Measurements from ENCODE around the gene ERI3. TPM values are rescaled to one million over a fixed set of nuclear protein-coding genes. Genes with fewer than 3 reads are reported as not detected.

Gene ERI3
- total RNA-seq, 1 experiment from 2014 or later = 74.2 TPM

DNA sequence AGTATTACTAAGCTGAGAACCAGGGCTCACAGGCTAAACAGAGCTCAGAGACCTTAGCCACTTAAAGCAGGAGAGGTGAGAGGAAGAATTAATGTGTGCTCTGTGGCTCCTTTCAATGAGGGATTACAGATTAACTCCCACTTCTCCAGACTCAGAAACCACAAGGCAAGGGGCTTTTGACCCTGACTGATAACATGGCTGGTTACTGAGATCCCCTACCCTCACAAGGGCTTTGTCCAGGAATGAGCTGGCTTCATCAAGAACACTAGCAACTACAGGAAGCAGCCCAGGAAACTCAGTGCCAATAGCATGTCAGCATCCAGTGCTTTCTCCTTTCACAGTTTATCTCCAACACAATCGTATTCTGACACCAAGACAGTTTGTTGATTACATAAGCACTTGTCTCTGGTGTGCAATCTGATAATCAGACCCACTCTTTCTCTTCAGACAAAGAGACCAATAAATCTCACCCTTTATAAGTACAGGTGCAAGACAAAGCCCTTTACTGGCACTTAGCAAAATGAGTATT, 38.8 kb downstream of the ERI3 start:
- peaks cover 6 to 23% of the 10 kb centered on the region in 2 experiments for H3K36me3 ChIP-seq (ENCODE audit: control insufficient read depth in 1 of 2, insufficient read depth in 2 of 2, low read length in 2 of 2)
- intact Hi-C loops (cut with micrococcal nuclease) = no loop called here
- no peak overlapping the region for H3K27ac ChIP-seq (ENCODE audit: low read depth, low read length)
- DNase-seq (ENCODE audit: low read depth, low spot score) (no peak), ATAC-seq (no peak)
- H3K9ac ChIP-seq (ENCODE audit: low read length) = no peak overlapping the region
- TF ChIP-seq EGR1 (IDR thresholded peaks at IDR 0.05; ENCODE audit: low read depth) (no peak), POLR2A (IDR thresholded peaks at IDR 0.05; ENCODE audit: borderline replicate concordance, extremely low read depth, insufficient read depth, insufficient read length) (no peak), YY1 (IDR thresholded peaks at IDR 0.05; ENCODE audit: extremely low read depth, insufficient replicate concordance, low read depth, low read length) (no peak), RAD21 (IDR thresholded peaks at IDR 0.05; ENCODE audit: low read depth) (no peak)
- TF ChIP-seq, protein P1, sequence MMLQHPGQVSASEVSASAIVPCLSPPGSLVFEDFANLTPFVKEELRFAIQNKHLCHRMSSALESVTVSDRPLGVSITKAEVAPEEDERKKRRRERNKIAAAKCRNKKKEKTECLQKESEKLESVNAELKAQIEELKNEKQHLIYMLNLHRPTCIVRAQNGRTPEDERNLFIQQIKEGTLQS (IDR thresholded peaks at IDR 0.05) = no peak
- TF ChIP-seq, protein P2, sequence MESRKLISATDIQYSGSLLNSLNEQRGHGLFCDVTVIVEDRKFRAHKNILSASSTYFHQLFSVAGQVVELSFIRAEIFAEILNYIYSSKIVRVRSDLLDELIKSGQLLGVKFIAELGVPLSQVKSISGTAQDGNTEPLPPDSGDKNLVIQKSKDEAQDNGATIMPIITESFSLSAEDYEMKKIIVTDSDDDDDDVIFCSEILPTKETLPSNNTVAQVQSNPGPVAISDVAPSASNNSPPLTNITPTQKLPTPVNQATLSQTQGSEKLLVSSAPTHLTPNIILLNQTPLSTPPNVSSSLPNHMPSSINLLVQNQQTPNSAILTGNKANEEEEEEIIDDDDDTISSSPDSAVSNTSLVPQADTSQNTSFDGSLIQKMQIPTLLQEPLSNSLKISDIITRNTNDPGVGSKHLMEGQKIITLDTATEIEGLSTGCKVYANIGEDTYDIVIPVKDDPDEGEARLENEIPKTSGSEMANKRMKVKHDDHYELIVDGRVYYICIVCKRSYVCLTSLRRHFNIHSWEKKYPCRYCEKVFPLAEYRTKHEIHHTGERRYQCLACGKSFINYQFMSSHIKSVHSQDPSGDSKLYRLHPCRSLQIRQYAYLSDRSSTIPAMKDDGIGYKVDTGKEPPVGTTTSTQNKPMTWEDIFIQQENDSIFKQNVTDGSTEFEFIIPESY (IDR thresholded peaks at IDR 0.05; ENCODE audit: extremely low read depth, insufficient replicate concordance, low read length) = no peak
- no peaks in the 10 kb centered on the region for H3K79me2 ChIP-seq (ENCODE audit: insufficient read depth, low read length)
- no peaks in the 10 kb centered on the region; a peak in 1 of 4 replicates for H3K4me1 ChIP-seq (ENCODE audit: control insufficient read depth in 1 of 2, insufficient read depth in 2 of 2, low read length in 2 of 2)
- no peaks in the 10 kb centered on the region for H3K9me2 ChIP-seq (ENCODE audit: insufficient read depth)
- no peaks in the 10 kb centered on the region for H4K20me1 ChIP-seq (ENCODE audit: insufficient read depth)
- RAD21 ChIA-PET (ENCODE audit: low non-redundant PET in 1 of 2, low total read pairs in 2 of 2, uncharacterized antibody in 2 of 2, unreplicated experiment in 2 of 2) = no interaction called here
- H3K9me3 ChIP-seq (ENCODE audit: control insufficient read depth in 1 of 2, insufficient read depth in 1 of 2, low read depth in 1 of 2, low read length in 2 of 2) = no peaks in the 10 kb centered on the region
- POLR2A ChIA-PET = no interaction called here
- no peak overlapping the region for H3K4me2 ChIP-seq (ENCODE audit: low read length)
- no peak overlapping the region for H3K4me3 ChIP-seq (replicated peaks in 1 of 2; ENCODE audit: low read depth in 1 of 2, low read length in 2 of 2)
- CTCF ChIA-PET = no interaction called here
- no peak overlapping the region for H2AFZ ChIP-seq (ENCODE audit: low read depth, low read length, poor library complexity, severe bottlenecking)
- BruUV-seq (replicated peaks) = no TSS peak
- no peaks in the 10 kb centered on the region for H3K27me3 ChIP-seq (ENCODE audit: insufficient read depth, low read length)

DNA sequence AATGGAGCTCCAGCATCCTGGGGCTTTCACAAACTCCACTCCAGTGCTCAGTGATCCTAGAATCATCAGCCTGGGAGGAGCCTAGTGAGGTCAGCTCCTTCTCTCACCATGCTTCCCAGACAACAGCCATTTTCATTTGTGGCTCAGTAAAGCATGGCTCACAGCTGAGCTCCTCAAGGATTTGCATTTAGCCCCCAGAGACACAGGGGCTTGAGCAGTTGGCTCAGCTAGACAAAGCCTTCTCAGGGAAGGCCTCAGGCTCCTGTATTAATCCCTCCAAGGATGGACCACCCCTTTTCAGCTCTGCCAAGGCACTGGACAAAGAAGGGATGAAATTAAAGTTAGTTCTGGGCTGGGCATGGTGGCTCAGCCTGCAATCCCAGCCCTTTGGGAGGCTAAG, 39.5 kb downstream of the ERI3 start:
- ChIA-PET POLR2A (no interaction called here), CTCF (interaction anchor here (1.1 kb wide), 1 partner anchor 279 kb away, joined by 3 read pairs; no protein-coding TSS in a partner anchor), RAD21 (ENCODE audit: low non-redundant PET in 1 of 2, low total read pairs in 2 of 2, uncharacterized antibody in 2 of 2, unreplicated experiment in 2 of 2) (no interaction called here)
- Histone ChIP-seq H3K9me3 (ENCODE audit: control insufficient read depth in 1 of 2, insufficient read depth in 1 of 2, low read depth in 1 of 2, low read length in 2 of 2) (no peaks in the 10 kb centered on the region), H2AFZ (ENCODE audit: low read depth, low read length, poor library complexity, severe bottlenecking) (no peak overlapping the region), H3K27me3 (ENCODE audit: insufficient read depth, low read length) (no peaks in the 10 kb centered on the region), H3K9me2 (ENCODE audit: insufficient read depth) (no peaks in the 10 kb centered on the region), H3K4me3 (replicated peaks in 1 of 2; ENCODE audit: low read depth in 1 of 2, low read length in 2 of 2) (no peak overlapping the region), H3K27ac (ENCODE audit: low read depth, low read length) (no peak overlapping the region), H3K4me1 (ENCODE audit: control insufficient read depth in 1 of 2, insufficient read depth in 2 of 2, low read length in 2 of 2) (no peaks in the 10 kb centered on the region; a peak in 1 of 4 replicates), H4K20me1 (ENCODE audit: insufficient read depth) (no peaks in the 10 kb centered on the region), H3K36me3 (ENCODE audit: control insufficient read depth in 1 of 2, insufficient read depth in 2 of 2, low read length in 2 of 2) (peaks cover 6 to 23% of the 10 kb centered on the region in 2 experiments), H3K4me2 (ENCODE audit: low read length) (no peak overlapping the region), H3K9ac (ENCODE audit: low read length) (no peak overlapping the region), H3K79me2 (ENCODE audit: insufficient read depth, low read length) (no peaks in the 10 kb centered on the region)
- TF ChIP-seq, protein P1 (IDR thresholded peaks at IDR 0.05) = no peak
- no peak for TF ChIP-seq ELF1 (IDR thresholded peaks at IDR 0.05; ENCODE audit: borderline replicate concordance, low read depth)
- no peak for TF ChIP-seq ZNF274 (IDR thresholded peaks at IDR 0.05; ENCODE audit: low read depth, low read length)
- no peak for TF ChIP-seq EZH2 (IDR thresholded peaks at IDR 0.05)
- no peak for TF ChIP-seq EGR1 (IDR thresholded peaks at IDR 0.05; ENCODE audit: low read depth)
- no peak for TF ChIP-seq FOSL1 (IDR thresholded peaks at IDR 0.05; ENCODE audit: low read depth)
- no peak for TF ChIP-seq POLR2AphosphoS5 (IDR thresholded peaks at IDR 0.05; ENCODE audit: low read depth, low read length)
- TF ChIP-seq, protein P3, sequence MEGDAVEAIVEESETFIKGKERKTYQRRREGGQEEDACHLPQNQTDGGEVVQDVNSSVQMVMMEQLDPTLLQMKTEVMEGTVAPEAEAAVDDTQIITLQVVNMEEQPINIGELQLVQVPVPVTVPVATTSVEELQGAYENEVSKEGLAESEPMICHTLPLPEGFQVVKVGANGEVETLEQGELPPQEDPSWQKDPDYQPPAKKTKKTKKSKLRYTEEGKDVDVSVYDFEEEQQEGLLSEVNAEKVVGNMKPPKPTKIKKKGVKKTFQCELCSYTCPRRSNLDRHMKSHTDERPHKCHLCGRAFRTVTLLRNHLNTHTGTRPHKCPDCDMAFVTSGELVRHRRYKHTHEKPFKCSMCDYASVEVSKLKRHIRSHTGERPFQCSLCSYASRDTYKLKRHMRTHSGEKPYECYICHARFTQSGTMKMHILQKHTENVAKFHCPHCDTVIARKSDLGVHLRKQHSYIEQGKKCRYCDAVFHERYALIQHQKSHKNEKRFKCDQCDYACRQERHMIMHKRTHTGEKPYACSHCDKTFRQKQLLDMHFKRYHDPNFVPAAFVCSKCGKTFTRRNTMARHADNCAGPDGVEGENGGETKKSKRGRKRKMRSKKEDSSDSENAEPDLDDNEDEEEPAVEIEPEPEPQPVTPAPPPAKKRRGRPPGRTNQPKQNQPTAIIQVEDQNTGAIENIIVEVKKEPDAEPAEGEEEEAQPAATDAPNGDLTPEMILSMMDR (IDR thresholded peaks at IDR 0.05 in 2 of 3, conservative IDR thresholded peaks at IDR 0.05 in 1 of 3; ENCODE audit: borderline replicate concordance in 1 of 3, insufficient read depth in 1 of 3, low read depth in 2 of 3, low read length in 2 of 3) = no peak
- no peak for ATAC-seq
- no peak for DNase-seq (ENCODE audit: low read depth, low spot score)
- intact Hi-C loops (cut with micrococcal nuclease) = no loop called here
- BruUV-seq (replicated peaks) = no TSS peak

All from HCT116 (cell line).